ENCODE results near the gene AUTS2. TPM values are rescaled to one million over a fixed set of nuclear protein-coding genes. Genes with fewer than 3 reads are reported as not detected.
"Not testable (repeated sequence)": the region's sequence is repeated elsewhere in the genome, so short reads cannot be mapped to it uniquely, and the experiment has no call there.

Gene AUTS2
- total RNA-seq, 1 experiment from 2014 or later, result not detected

- H3K27me3 Mint-ChIP-seq (ENCODE audit: unreplicated experiment), result no peaks in the 10 kb centered on the region
- DNase-seq, result no peak
- H3K27ac Mint-ChIP-seq (ENCODE audit: unreplicated experiment), result no peak overlapping the region
- H3K9me3 Mint-ChIP-seq (ENCODE audit: low read depth, unreplicated experiment), result no peaks in the 10 kb centered on the region
- no TSS peak for BruUV-seq (replicated peaks)
- intact Hi-C loops (cut with micrococcal nuclease; ENCODE audit: unreplicated experiment), result no loop called here
- H3K4me1 Mint-ChIP-seq (ENCODE audit: low read depth, unreplicated experiment), result no peaks in the 10 kb centered on the region
- CTCF ChIA-PET, result no interaction called here
- H3K36me3 Mint-ChIP-seq (ENCODE audit: insufficient read depth, unreplicated experiment), result no peaks in the 10 kb centered on the region
- no peak overlapping the region for H3K4me3 Mint-ChIP-seq (ENCODE audit: low read depth, unreplicated experiment)
- TF ChIP-seq CTCF (IDR thresholded peaks at IDR 0.05; ENCODE audit: unreplicated experiment), result no peak
These were observed 995.9 kb downstream of the AUTS2 start for GRCh38 chr7:70594170-70594569.

- H3K4me1 Mint-ChIP-seq (ENCODE audit: low read depth, unreplicated experiment); H3K27me3 Mint-ChIP-seq (ENCODE audit: unreplicated experiment); CTCF ChIA-PET; H3K36me3 Mint-ChIP-seq (ENCODE audit: insufficient read depth, unreplicated experiment); H3K4me3 Mint-ChIP-seq (ENCODE audit: low read depth, unreplicated experiment); H3K27ac Mint-ChIP-seq (ENCODE audit: unreplicated experiment); intact Hi-C loops (cut with micrococcal nuclease; ENCODE audit: unreplicated experiment); H3K9me3 Mint-ChIP-seq (ENCODE audit: low read depth, unreplicated experiment); DNase-seq; BruUV-seq (replicated peaks): not testable (repeated sequence)
These were observed 996.6 kb downstream of the AUTS2 start for GRCh38 chr7:70594885-70595284.

GRCh38 chr7:70595370-70595754, 997.1 kb downstream of the AUTS2 start:
- intact Hi-C loops (cut with micrococcal nuclease; ENCODE audit: unreplicated experiment), result no loop called here
- no peak for TF ChIP-seq CTCF (IDR thresholded peaks at IDR 0.05; ENCODE audit: unreplicated experiment)
- Mint-ChIP-seq H3K27me3 (ENCODE audit: unreplicated experiment) (no peaks in the 10 kb centered on the region), H3K4me1 (ENCODE audit: low read depth, unreplicated experiment) (no peaks in the 10 kb centered on the region), H3K9me3 (ENCODE audit: low read depth, unreplicated experiment) (peaks cover 2% of the 10 kb centered on the region), H3K36me3 (ENCODE audit: insufficient read depth, unreplicated experiment) (no peaks in the 10 kb centered on the region), H3K4me3 (ENCODE audit: low read depth, unreplicated experiment) (no peak overlapping the region), H3K27ac (ENCODE audit: unreplicated experiment) (no peak overlapping the region)
- no TSS peak for BruUV-seq (replicated peaks)
- CTCF ChIA-PET, result no interaction called here
- DNase-seq, result no peak

- intact Hi-C loops (cut with micrococcal nuclease; ENCODE audit: unreplicated experiment), result no loop called here
- H3K4me1 Mint-ChIP-seq (ENCODE audit: low read depth, unreplicated experiment), result no peaks in the 10 kb centered on the region
- CTCF ChIA-PET, result no interaction called here
- H3K27me3 Mint-ChIP-seq (ENCODE audit: unreplicated experiment), result no peaks in the 10 kb centered on the region
- H3K4me3 Mint-ChIP-seq (ENCODE audit: low read depth, unreplicated experiment), result no peak overlapping the region
- H3K27ac Mint-ChIP-seq (ENCODE audit: unreplicated experiment), result no peak overlapping the region
- no TSS peak for BruUV-seq (replicated peaks)
- TF ChIP-seq CTCF (IDR thresholded peaks at IDR 0.05; ENCODE audit: unreplicated experiment), result no peak
- H3K36me3 Mint-ChIP-seq (ENCODE audit: insufficient read depth, unreplicated experiment), result no peaks in the 10 kb centered on the region
- no peak for DNase-seq
- peaks cover 2% of the 10 kb centered on the region for H3K9me3 Mint-ChIP-seq (ENCODE audit: low read depth, unreplicated experiment)
These were observed 997.7 kb downstream of the AUTS2 start for GRCh38 chr7:70595755-70596597.

GRCh38 chr7:70596598-70596913, 998.3 kb downstream of the AUTS2 start:
- H3K36me3 Mint-ChIP-seq (ENCODE audit: insufficient read depth, unreplicated experiment), result no peaks in the 10 kb centered on the region
- no peaks in the 10 kb centered on the region for H3K27me3 Mint-ChIP-seq (ENCODE audit: unreplicated experiment)
- intact Hi-C loops (cut with micrococcal nuclease; ENCODE audit: unreplicated experiment), result no loop called here
- H3K9me3 Mint-ChIP-seq (ENCODE audit: low read depth, unreplicated experiment), result peaks cover 4% of the 10 kb centered on the region
- CTCF ChIA-PET, result no interaction called here
- no peaks in the 10 kb centered on the region for H3K4me1 Mint-ChIP-seq (ENCODE audit: low read depth, unreplicated experiment)
- no peak overlapping the region for H3K27ac Mint-ChIP-seq (ENCODE audit: unreplicated experiment)
- TF ChIP-seq CTCF (IDR thresholded peaks at IDR 0.05; ENCODE audit: unreplicated experiment), result no peak
- no TSS peak for BruUV-seq (replicated peaks)
- no peak for DNase-seq
- no peak overlapping the region for H3K4me3 Mint-ChIP-seq (ENCODE audit: low read depth, unreplicated experiment)
